ENCODE results near the gene SSH2.

DNA sequence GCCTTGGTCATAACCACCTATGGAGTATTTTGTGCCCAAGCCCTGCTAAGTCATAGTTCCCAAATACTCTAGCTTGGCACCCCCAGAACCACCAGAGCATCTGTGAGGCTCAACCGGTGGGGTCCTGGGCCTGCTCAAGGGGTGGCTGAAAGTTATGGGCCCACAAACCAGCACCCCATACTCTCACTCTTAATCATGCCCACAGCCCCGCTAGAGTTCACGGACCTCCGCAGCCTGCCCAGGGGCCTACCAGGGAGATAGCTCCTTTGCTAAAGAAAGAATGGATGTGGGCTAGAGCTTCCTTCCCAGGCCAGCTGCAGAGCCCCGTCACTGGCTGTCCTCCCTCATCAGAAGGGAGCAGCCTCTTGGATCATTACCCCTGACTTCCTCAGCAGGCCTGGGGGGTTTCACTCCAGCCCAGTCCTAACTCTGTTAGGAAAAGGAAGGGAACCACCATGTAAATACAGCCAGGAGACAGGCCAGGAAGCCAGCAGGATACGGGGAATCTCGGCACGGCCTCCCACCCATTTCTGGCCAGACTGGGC is 341.9 kb downstream of the SSH2 start:
- TF ChIP-seq, protein P1, sequence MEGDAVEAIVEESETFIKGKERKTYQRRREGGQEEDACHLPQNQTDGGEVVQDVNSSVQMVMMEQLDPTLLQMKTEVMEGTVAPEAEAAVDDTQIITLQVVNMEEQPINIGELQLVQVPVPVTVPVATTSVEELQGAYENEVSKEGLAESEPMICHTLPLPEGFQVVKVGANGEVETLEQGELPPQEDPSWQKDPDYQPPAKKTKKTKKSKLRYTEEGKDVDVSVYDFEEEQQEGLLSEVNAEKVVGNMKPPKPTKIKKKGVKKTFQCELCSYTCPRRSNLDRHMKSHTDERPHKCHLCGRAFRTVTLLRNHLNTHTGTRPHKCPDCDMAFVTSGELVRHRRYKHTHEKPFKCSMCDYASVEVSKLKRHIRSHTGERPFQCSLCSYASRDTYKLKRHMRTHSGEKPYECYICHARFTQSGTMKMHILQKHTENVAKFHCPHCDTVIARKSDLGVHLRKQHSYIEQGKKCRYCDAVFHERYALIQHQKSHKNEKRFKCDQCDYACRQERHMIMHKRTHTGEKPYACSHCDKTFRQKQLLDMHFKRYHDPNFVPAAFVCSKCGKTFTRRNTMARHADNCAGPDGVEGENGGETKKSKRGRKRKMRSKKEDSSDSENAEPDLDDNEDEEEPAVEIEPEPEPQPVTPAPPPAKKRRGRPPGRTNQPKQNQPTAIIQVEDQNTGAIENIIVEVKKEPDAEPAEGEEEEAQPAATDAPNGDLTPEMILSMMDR (conservative IDR thresholded peaks at IDR 0.05; ENCODE audit: low read length) = no peak
- no peak for TF ChIP-seq EZH2phosphoT487 (IDR thresholded peaks at IDR 0.05; ENCODE audit: borderline replicate concordance, low read depth, low read length)

Measured in OCI-LY7 (cell line).